ENCODE data around the gene DSCAM. TPM values are rescaled to one million over a fixed set of nuclear protein-coding genes. Genes with fewer than 3 reads are reported as not detected.

Gene DSCAM
- total RNA-seq, 1 donor from 2014 or later: 2.7 TPM

GRCh38 chr21:40438616-40439015 lies 408.3 kb downstream of the DSCAM start:
- no peaks in the 10 kb centered on the region for H3K4me1 Mint-ChIP-seq (ENCODE audit: low read depth)
- TF ChIP-seq, protein P1, sequence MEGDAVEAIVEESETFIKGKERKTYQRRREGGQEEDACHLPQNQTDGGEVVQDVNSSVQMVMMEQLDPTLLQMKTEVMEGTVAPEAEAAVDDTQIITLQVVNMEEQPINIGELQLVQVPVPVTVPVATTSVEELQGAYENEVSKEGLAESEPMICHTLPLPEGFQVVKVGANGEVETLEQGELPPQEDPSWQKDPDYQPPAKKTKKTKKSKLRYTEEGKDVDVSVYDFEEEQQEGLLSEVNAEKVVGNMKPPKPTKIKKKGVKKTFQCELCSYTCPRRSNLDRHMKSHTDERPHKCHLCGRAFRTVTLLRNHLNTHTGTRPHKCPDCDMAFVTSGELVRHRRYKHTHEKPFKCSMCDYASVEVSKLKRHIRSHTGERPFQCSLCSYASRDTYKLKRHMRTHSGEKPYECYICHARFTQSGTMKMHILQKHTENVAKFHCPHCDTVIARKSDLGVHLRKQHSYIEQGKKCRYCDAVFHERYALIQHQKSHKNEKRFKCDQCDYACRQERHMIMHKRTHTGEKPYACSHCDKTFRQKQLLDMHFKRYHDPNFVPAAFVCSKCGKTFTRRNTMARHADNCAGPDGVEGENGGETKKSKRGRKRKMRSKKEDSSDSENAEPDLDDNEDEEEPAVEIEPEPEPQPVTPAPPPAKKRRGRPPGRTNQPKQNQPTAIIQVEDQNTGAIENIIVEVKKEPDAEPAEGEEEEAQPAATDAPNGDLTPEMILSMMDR (IDR thresholded peaks at IDR 0.05; ENCODE audit: unreplicated experiment): no peak
- peaks cover 5% of the 10 kb centered on the region for H3K9me3 Mint-ChIP-seq (ENCODE audit: low read depth)
- no peak overlapping the region for H3K4me3 Mint-ChIP-seq (ENCODE audit: low read depth)
- no peak for DNase-seq (ENCODE audit: low spot score, unreplicated experiment)
- no peak overlapping the region for H3K27ac Mint-ChIP-seq
- no peaks in the 10 kb centered on the region for H3K27me3 Mint-ChIP-seq
- H3K36me3 Mint-ChIP-seq (ENCODE audit: insufficient read depth): no peaks in the 10 kb centered on the region

DNA sequence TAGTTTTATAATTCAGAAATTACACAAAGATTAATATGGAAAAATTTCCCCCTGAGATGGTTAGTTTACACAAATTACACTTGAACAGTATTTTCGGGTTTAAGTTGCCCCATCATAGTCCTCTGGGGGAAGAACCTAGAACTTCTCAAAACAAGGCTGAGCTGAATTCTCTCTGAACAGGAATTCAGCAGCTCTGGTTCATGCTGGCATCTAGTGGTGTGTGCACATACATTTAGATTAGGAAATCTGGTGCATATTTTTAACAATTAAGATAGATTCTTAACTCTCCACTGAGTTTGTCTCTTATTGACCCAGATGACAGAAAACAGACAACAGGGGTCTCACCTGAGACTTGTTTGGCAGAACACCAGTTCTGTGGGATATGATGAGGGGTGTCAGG lies 410.7 kb downstream of the DSCAM start:
- Mint-ChIP-seq H3K27me3 (no peaks in the 10 kb centered on the region), H3K9me3 (ENCODE audit: low read depth) (no peaks in the 10 kb centered on the region), H3K27ac (no peak overlapping the region), H3K4me1 (ENCODE audit: low read depth) (no peaks in the 10 kb centered on the region), H3K4me3 (ENCODE audit: low read depth) (no peak overlapping the region), H3K36me3 (ENCODE audit: insufficient read depth) (no peaks in the 10 kb centered on the region)
- no peak for DNase-seq (ENCODE audit: low spot score, unreplicated experiment)
- TF ChIP-seq, protein P1 (IDR thresholded peaks at IDR 0.05; ENCODE audit: unreplicated experiment): no peak

GRCh38 chr21:40433538-40433937 lies 413.4 kb downstream of the DSCAM start:
- DNase-seq (ENCODE audit: low spot score, unreplicated experiment): no peak
- Mint-ChIP-seq H3K4me3 (ENCODE audit: low read depth) (no peak overlapping the region), H3K27me3 (no peaks in the 10 kb centered on the region), H3K4me1 (ENCODE audit: low read depth) (peaks cover 7% of the 10 kb centered on the region), H3K9me3 (ENCODE audit: low read depth) (no peaks in the 10 kb centered on the region), H3K36me3 (ENCODE audit: insufficient read depth) (no peaks in the 10 kb centered on the region), H3K27ac (no peak overlapping the region)
- TF ChIP-seq, protein P1 (IDR thresholded peaks at IDR 0.05; ENCODE audit: unreplicated experiment): no peak

- H3K36me3 Mint-ChIP-seq (ENCODE audit: insufficient read depth): no peaks in the 10 kb centered on the region
- H3K27me3 Mint-ChIP-seq: no peaks in the 10 kb centered on the region
- no peak overlapping the region for H3K4me3 Mint-ChIP-seq (ENCODE audit: low read depth)
- no peak for DNase-seq (ENCODE audit: low spot score, unreplicated experiment)
- H3K4me1 Mint-ChIP-seq (ENCODE audit: low read depth): peaks cover 11% of the 10 kb centered on the region
- no peak overlapping the region for H3K27ac Mint-ChIP-seq
- TF ChIP-seq, protein P1 (IDR thresholded peaks at IDR 0.05; ENCODE audit: unreplicated experiment): no peak
- H3K9me3 Mint-ChIP-seq (ENCODE audit: low read depth): peaks cover 3% of the 10 kb centered on the region
These were observed 421.0 kb downstream of the DSCAM start for GRCh38 chr21:40425981-40426380.

GRCh38 chr21:40422896-40423635 lies 423.9 kb downstream of the DSCAM start:
- Mint-ChIP-seq H3K27ac (no peak overlapping the region), H3K27me3 (no peaks in the 10 kb centered on the region), H3K4me1 (ENCODE audit: low read depth) (peaks cover 4% of the 10 kb centered on the region), H3K36me3 (ENCODE audit: insufficient read depth) (peaks cover 4% of the 10 kb centered on the region), H3K9me3 (ENCODE audit: low read depth) (peaks cover 13% of the 10 kb centered on the region), H3K4me3 (ENCODE audit: low read depth) (no peak overlapping the region)
- no peak for DNase-seq (ENCODE audit: low spot score, unreplicated experiment)
- TF ChIP-seq, protein P1 (IDR thresholded peaks at IDR 0.05; ENCODE audit: unreplicated experiment): no peak
